Measurements from ENCODE around the gene FAM184B. TPM values are rescaled to one million over a fixed set of nuclear protein-coding genes. Genes with fewer than 3 reads are reported as not detected.

FAM184B gene
- total RNA-seq, 1 experiment from 2014 or later, result 0.07 TPM

- TF ChIP-seq REST (IDR thresholded peaks at IDR 0.05; ENCODE audit: low read depth), result no peak
Observed at GRCh38 chr4:17701882-17702281, 79.5 kb downstream of the FAM184B start (continued).

- H3K9me3 ChIP-seq (ENCODE audit: control insufficient read depth in 1 of 2, insufficient read depth in 1 of 2, low read depth in 1 of 2, low read length in 2 of 2), result no peaks in the 10 kb centered on the region
- no TSS peak for BruUV-seq (replicated peaks)
- no peak overlapping the region for H3K4me2 ChIP-seq (ENCODE audit: low read length)
- RAD21 ChIA-PET (ENCODE audit: low non-redundant PET in 1 of 2, low total read pairs in 2 of 2, uncharacterized antibody in 2 of 2, unreplicated experiment in 2 of 2), result no interaction called here
- no peak overlapping the region for H2AFZ ChIP-seq (ENCODE audit: low read depth, low read length, poor library complexity, severe bottlenecking)
- DNase-seq (ENCODE audit: low read depth, low spot score), result no peak
- H3K4me3 ChIP-seq (replicated peaks in 1 of 2; ENCODE audit: low read depth in 1 of 2, low read length in 2 of 2), result no peak overlapping the region
- H4K20me1 ChIP-seq (ENCODE audit: insufficient read depth), result no peaks in the 10 kb centered on the region
- no peak overlapping the region for H3K27ac ChIP-seq (ENCODE audit: low read depth, low read length)
- no peaks in the 10 kb centered on the region for H3K79me2 ChIP-seq (ENCODE audit: insufficient read depth, low read length)
- no peaks in the 10 kb centered on the region for H3K9me2 ChIP-seq (ENCODE audit: insufficient read depth)
- CTCF ChIA-PET, result no interaction called here
- no peaks in the 10 kb centered on the region for H3K36me3 ChIP-seq (ENCODE audit: control insufficient read depth in 1 of 2, insufficient read depth in 2 of 2, low read length in 2 of 2)
- intact Hi-C loops (cut with micrococcal nuclease), result no loop called here
- POLR2A ChIA-PET, result no interaction called here
- ATAC-seq, result no peak
- H3K4me1 ChIP-seq (ENCODE audit: control insufficient read depth in 1 of 2, insufficient read depth in 2 of 2, low read length in 2 of 2), result no peaks in the 10 kb centered on the region
- no peak for TF ChIP-seq POLR2A (IDR thresholded peaks at IDR 0.05; ENCODE audit: borderline replicate concordance, extremely low read depth, insufficient read depth, insufficient read length)
- TF ChIP-seq MAX (IDR thresholded peaks at IDR 0.05), result no peak
- no peak for TF ChIP-seq FOSL1 (IDR thresholded peaks at IDR 0.05; ENCODE audit: low read depth)
- no peak for TF ChIP-seq SIN3A (IDR thresholded peaks at IDR 0.05; ENCODE audit: low read depth)
- no peak for TF ChIP-seq EGR1 (IDR thresholded peaks at IDR 0.05; ENCODE audit: low read depth)
- no peak for TF ChIP-seq ZFX (IDR thresholded peaks at IDR 0.05)
- TF ChIP-seq POLR2AphosphoS5 (IDR thresholded peaks at IDR 0.05; ENCODE audit: low read depth, low read length), result no peak
- no peak for TF ChIP-seq EZH2phosphoT487 (IDR thresholded peaks at IDR 0.05; ENCODE audit: borderline replicate concordance)
- TF ChIP-seq ATF3 (IDR thresholded peaks at IDR 0.05), result no peak
- TF ChIP-seq CTCF (IDR thresholded peaks at IDR 0.05 in 2 of 3, conservative IDR thresholded peaks at IDR 0.05 in 1 of 3; ENCODE audit: borderline replicate concordance in 1 of 3, insufficient read depth in 1 of 3, low read depth in 2 of 3, low read length in 2 of 3), result no peak
- TF ChIP-seq ZNF274 (IDR thresholded peaks at IDR 0.05; ENCODE audit: low read depth, low read length), result no peak
- TF ChIP-seq JUND (IDR thresholded peaks at IDR 0.05), result no peak
- no peak for TF ChIP-seq SP1 (IDR thresholded peaks at IDR 0.05; ENCODE audit: low read depth)
- TF ChIP-seq YY1 (IDR thresholded peaks at IDR 0.05; ENCODE audit: extremely low read depth, insufficient replicate concordance, low read depth, low read length), result no peak
- H3K9ac ChIP-seq (ENCODE audit: low read length), result no peak overlapping the region
- peaks cover 9% of the 10 kb centered on the region; the same call in 1 of the 2 replicates for H3K27me3 ChIP-seq (ENCODE audit: insufficient read depth, low read length)
Observed at GRCh38 chr4:17701138-17701839, 80.1 kb downstream of the FAM184B start.

Data from HCT116 (cell line).